ENCODE data around the gene DBH. TPM values are rescaled to one million over a fixed set of nuclear protein-coding genes. Genes with fewer than 3 reads are reported as not detected.

Gene DBH
- total RNA-seq, 1 experiment from 2014 or later: not detected

DNA sequence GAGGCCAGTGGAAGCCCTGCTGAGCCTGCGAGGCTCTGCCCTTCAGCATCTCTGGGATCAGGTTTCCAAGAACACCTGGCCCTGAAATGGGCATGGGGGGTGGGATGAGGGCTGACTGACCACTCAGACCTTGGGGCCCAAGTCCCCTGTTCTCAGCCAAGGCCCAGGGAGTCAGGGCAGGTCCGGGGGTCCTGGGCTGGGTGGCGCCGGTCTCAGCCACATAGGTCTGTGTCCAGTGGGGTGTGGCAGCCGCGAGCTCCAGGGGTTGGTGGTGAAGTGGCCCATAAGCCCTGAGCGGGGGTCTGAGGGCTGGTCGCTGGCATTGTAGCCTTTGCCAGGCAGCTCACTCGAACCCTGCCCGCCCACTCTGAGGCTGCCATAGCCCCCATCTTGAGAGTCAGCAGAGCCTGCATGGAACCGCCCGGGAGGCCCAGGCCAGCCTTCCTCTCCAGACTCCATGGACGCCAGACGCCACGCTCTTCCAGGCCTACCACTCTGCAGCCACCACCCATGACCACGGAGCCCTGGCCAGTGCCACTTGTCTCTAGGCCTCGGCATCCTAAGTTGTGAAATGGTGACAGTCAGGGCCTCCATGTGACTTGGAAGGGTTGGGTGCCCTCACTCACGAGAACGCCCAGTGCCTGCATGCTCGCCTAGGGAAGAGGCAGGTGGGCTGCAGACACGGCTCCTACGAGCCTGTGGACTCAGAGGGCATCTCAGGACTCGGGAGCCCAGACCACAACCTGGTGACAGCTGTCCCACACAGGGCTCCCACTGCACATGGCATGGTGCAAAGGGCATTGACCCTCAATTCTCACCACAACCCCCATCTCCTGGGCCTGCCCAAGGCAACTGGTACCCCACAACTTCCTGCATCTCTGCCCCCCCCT, 6.7 kb upstream of the DBH start:
- no peak overlapping the region for H3K4me3 ChIP-seq (ENCODE audit: low read depth, low read length, poor library complexity, severe bottlenecking)
- H3K27me3 ChIP-seq (replicated peaks; ENCODE audit: insufficient read depth, low read depth, low read length, poor library complexity): no peaks in the 10 kb centered on the region
- TF ChIP-seq EZH2 (IDR thresholded peaks at IDR 0.05; ENCODE audit: borderline replicate concordance, low read depth, low read length, poor library complexity, severe bottlenecking): no peak
- no peak for TF ChIP-seq CTCF (conservative IDR thresholded peaks at IDR 0.05; ENCODE audit: low read depth, low read length)
- ChIA-PET CTCF (no interaction called here), POLR2A (ENCODE audit: low non-redundant PET) (no interaction called here)
- intact Hi-C loops (cut with micrococcal nuclease; ENCODE audit: unreplicated experiment): no loop called here
- no peaks in the 10 kb centered on the region for H3K4me1 ChIP-seq (ENCODE audit: insufficient read depth, low read length, poor library complexity, severe bottlenecking)
- DNase-seq (ENCODE audit: low spot score): no peak
- no peaks in the 10 kb centered on the region for H3K9me3 ChIP-seq (ENCODE audit: low read depth, low read length, poor library complexity, severe bottlenecking)
- no peak overlapping the region for H3K27ac ChIP-seq (ENCODE audit: low read depth, low read length, poor library complexity, severe bottlenecking)
- no TSS peak for BruUV-seq (replicated peaks)
- H3K36me3 ChIP-seq (ENCODE audit: insufficient read depth, low read length, poor library complexity, severe bottlenecking): no peaks in the 10 kb centered on the region

- Histone ChIP-seq H3K27me3 (replicated peaks; ENCODE audit: insufficient read depth, low read depth, low read length, poor library complexity) (no peaks in the 10 kb centered on the region), H3K9me3 (ENCODE audit: low read depth, low read length, poor library complexity, severe bottlenecking) (no peaks in the 10 kb centered on the region), H3K27ac (ENCODE audit: low read depth, low read length, poor library complexity, severe bottlenecking) (no peak overlapping the region), H3K36me3 (ENCODE audit: insufficient read depth, low read length, poor library complexity, severe bottlenecking) (no peaks in the 10 kb centered on the region), H3K4me1 (ENCODE audit: insufficient read depth, low read length, poor library complexity, severe bottlenecking) (no peaks in the 10 kb centered on the region), H3K4me3 (ENCODE audit: low read depth, low read length, poor library complexity, severe bottlenecking) (no peak overlapping the region)
- no peak for DNase-seq (ENCODE audit: low spot score)
- BruUV-seq (replicated peaks): no TSS peak
- ChIA-PET CTCF (no interaction called here), POLR2A (ENCODE audit: low non-redundant PET) (no interaction called here)
- no peak for TF ChIP-seq CTCF (conservative IDR thresholded peaks at IDR 0.05; ENCODE audit: low read depth, low read length)
- no peak for TF ChIP-seq EZH2 (IDR thresholded peaks at IDR 0.05; ENCODE audit: borderline replicate concordance, low read depth, low read length, poor library complexity, severe bottlenecking)
- intact Hi-C loops (cut with micrococcal nuclease; ENCODE audit: unreplicated experiment): no loop called here
Observed at GRCh38 chr9:133631111-133631510, 5.1 kb upstream of the DBH start.

DNA sequence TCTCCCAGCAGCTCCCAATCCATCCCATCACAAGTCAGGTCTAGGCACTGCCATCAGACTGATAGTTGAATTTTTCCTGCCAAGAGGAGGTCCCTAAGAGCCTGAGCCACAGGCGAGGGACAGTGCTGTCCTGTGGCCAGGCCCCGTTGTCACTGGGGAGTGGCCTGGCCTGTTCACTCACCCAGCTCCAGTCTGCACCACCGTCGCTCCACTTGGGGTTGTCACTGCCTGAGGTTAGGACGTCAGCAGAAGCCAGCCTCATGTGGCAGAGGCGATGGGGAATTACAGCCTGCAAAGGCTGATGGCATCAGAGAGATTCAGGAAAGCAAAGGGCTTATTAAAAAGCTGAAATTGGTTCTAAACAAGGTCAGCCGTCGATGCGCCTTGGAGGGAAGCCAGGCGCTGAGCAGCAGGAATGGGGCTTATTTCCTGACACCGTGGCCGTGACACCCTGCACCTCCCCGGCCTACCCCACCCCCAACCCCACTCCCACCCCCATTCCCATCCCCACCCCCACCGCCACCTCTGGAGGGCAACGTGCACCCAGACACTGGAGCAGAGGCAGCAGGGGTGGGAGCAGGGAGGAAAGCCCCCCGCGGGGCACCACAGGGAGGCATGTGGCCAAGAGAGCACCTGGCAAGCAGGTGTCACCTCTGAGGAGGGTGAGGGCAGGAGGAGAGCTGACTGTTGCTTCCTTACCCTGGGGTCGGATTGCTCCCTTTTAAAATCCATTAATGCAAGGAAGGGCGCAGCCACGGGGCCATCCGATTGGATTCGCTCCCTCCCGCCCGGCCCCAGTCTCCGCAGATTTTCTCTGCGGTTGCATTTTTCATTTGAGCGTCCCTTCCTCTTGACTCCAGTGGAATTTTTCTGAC, 3.1 kb upstream of the DBH start:
- intact Hi-C loops (cut with micrococcal nuclease; ENCODE audit: unreplicated experiment): no loop called here
- CTCF ChIA-PET: no interaction called here
- Histone ChIP-seq H3K4me3 (ENCODE audit: low read depth, low read length, poor library complexity, severe bottlenecking) (no peak overlapping the region), H3K27me3 (replicated peaks; ENCODE audit: insufficient read depth, low read depth, low read length, poor library complexity) (no peaks in the 10 kb centered on the region), H3K27ac (ENCODE audit: low read depth, low read length, poor library complexity, severe bottlenecking) (no peak overlapping the region), H3K36me3 (ENCODE audit: insufficient read depth, low read length, poor library complexity, severe bottlenecking) (no peaks in the 10 kb centered on the region), H3K9me3 (ENCODE audit: low read depth, low read length, poor library complexity, severe bottlenecking) (no peaks in the 10 kb centered on the region), H3K4me1 (ENCODE audit: insufficient read depth, low read length, poor library complexity, severe bottlenecking) (no peaks in the 10 kb centered on the region)
- TF ChIP-seq CTCF (conservative IDR thresholded peaks at IDR 0.05; ENCODE audit: low read depth, low read length) (no peak), EZH2 (IDR thresholded peaks at IDR 0.05; ENCODE audit: borderline replicate concordance, low read depth, low read length, poor library complexity, severe bottlenecking) (no peak)
- POLR2A ChIA-PET (ENCODE audit: low non-redundant PET): no interaction called here
- no peak for DNase-seq (ENCODE audit: low spot score)
- no TSS peak for BruUV-seq (replicated peaks)
